VCaP (cell line): ENCODE measurements around the gene NGRN.
"Not testable (repeated sequence)": the region's sequence is repeated elsewhere in the genome, so short reads cannot be mapped to it uniquely, and the experiment has no call there.

Source experiments
- H3K27ac ChIP-seq: fragments of 450-650 bp; 2 replicates; pipeline ENCODE4 v1.5.1; 2017
- CTCF ChIP-seq: fragments of 450-650 bp; conservative IDR thresholded peaks from 2 replicates; pipeline ENCODE4 v1.5.1; 2017; ENCODE audit warnings: mild to moderate bottlenecking, moderate library complexity

The NGRN gene

GRCh38 chr15:90294159-90294558 lies 28.7 kb downstream of the NGRN start:
- TF ChIP-seq CTCF: no peak
- peak overlapping the region; percentile 59; the same call in 1 of the 2 replicates for H3K27ac ChIP-seq

GRCh38 chr15:90294601-90295269 lies 29.3 kb downstream of the NGRN start:
- H3K27ac ChIP-seq: no peak overlapping the region
- TF ChIP-seq CTCF: no peak

- TF ChIP-seq CTCF: no peak
Observed at GRCh38 chr15:90295270-90295648, 29.8 kb downstream of the NGRN start.

GRCh38 chr15:90296316-90296884 lies 30.9 kb downstream of the NGRN start:
- not testable (repeated sequence) for H3K27ac ChIP-seq

More at GRCh38 chr15:90295270-90295648, 29.8 kb downstream of the NGRN start:
- no peak overlapping the region for H3K27ac ChIP-seq

GRCh38 chr15:90297021-90297420 lies 31.5 kb downstream of the NGRN start:
- H3K27ac ChIP-seq: no peak overlapping the region
- TF ChIP-seq CTCF: no peak

GRCh38 chr15:90300541-90300940 lies 35.1 kb downstream of the NGRN start:
- TF ChIP-seq CTCF: no peak
- H3K27ac ChIP-seq: no peak overlapping the region

GRCh38 chr15:90300988-90301706 lies 35.7 kb downstream of the NGRN start:
- peak; percentile 86 for TF ChIP-seq CTCF
- H3K27ac ChIP-seq: no peak overlapping the region
